Astrocyte of the cerebellum (primary cell): ENCODE data around the gene SSMEM1.
"Not testable (repeated sequence)": the region's sequence is repeated elsewhere in the genome, so short reads cannot be mapped to it uniquely, and the experiment has no call there.

Experiments used
- DNase-seq: peaks from one replicate; pipeline ENCODE4 v3.0.0-alpha.2; 2011; ENCODE audit warnings: low read depth
- H3K4me3 ChIP-seq: 2 replicates; pipeline ENCODE4 v1.5.1; 2011; ENCODE audit warnings: mild to moderate bottlenecking, low read depth, low read length, moderate library complexity
- CTCF ChIP-seq: IDR thresholded peaks from 2 replicates; pipeline ENCODE4 v1.5.1; 2012; ENCODE audit warnings: low read length, low read depth, moderate library complexity, mild to moderate bottlenecking; ENCODE audit errors: missing control alignments
- in situ Hi-C: cut with HindIII; loops from 2 replicates; pipeline ENCODE4 v1.10.0; 2017; ENCODE audit warnings: low sequenced_read_pairs

Gene SSMEM1

GRCh38 chr7:130218806-130219620 lies 11.4 kb downstream of the SSMEM1 start:
- no peak for TF ChIP-seq CTCF
- no peak overlapping the region for H3K4me3 ChIP-seq
- no peak for DNase-seq
- in situ Hi-C loops = no loop called here

- no peak overlapping the region for H3K4me3 ChIP-seq
- DNase-seq = no peak
- no peak for TF ChIP-seq CTCF
- in situ Hi-C loops = no loop called here
These were observed 12.2 kb downstream of the SSMEM1 start for GRCh38 chr7:130219871-130220270.

- in situ Hi-C loops = no loop called here
- H3K4me3 ChIP-seq = no peak overlapping the region
- DNase-seq = no peak
- TF ChIP-seq CTCF = no peak
These were observed 14.1 kb downstream of the SSMEM1 start for GRCh38 chr7:130221746-130222145.

- no peak for TF ChIP-seq CTCF
- DNase-seq = no peak
- in situ Hi-C loops = no loop called here
- no peak overlapping the region for H3K4me3 ChIP-seq
These were observed 16.0 kb downstream of the SSMEM1 start for GRCh38 chr7:130223646-130224045.

GRCh38 chr7:130224210-130224609 lies 16.6 kb downstream of the SSMEM1 start:
- no peak for TF ChIP-seq CTCF
- no peak for DNase-seq
- in situ Hi-C loops = no loop called here
- no peak overlapping the region for H3K4me3 ChIP-seq

- DNase-seq, in situ Hi-C loops, H3K4me3 ChIP-seq: not testable (repeated sequence)
These were observed 17.3 kb downstream of the SSMEM1 start for GRCh38 chr7:130224923-130225322.

- no peak for DNase-seq
- no peak for TF ChIP-seq CTCF
- in situ Hi-C loops = no loop called here
- H3K4me3 ChIP-seq = no peak overlapping the region
These were observed 18.7 kb downstream of the SSMEM1 start for GRCh38 chr7:130226333-130226732.
